H1 (cell line): ENCODE data around the gene GFY. TPM values are rescaled to one million over a fixed set of nuclear protein-coding genes. Genes with fewer than 3 reads are reported as not detected.

Experiments
- CEBPB ChIP-seq: IDR thresholded peaks from 2 replicates; pipeline ENCODE4 v1.6.1; 2012; ENCODE audit warnings: low read depth, low read length
- KDM4A ChIP-seq: IDR thresholded peaks from one replicate; pipeline ENCODE4 v1.7.1; 2012; ENCODE audit warnings: low read depth, mild to moderate bottlenecking, moderate library complexity, low read length, inconsistent platforms; ENCODE audit not compliant: severe bottlenecking
- POU5F1 ChIP-seq: IDR thresholded peaks from 2 replicates; pipeline ENCODE4 v1.6.1; 2011; ENCODE audit warnings: low read depth, mild to moderate bottlenecking, low read length, moderate library complexity
- RAD21 ChIP-seq, 2 experiments: IDR thresholded peaks in 1 of 2; conservative IDR thresholded peaks in 1 of 2; 2 replicates each; pipeline ENCODE4 v1.6.1; 2011; ENCODE audit warnings: low read depth in 2 of 2, low read length in 2 of 2, improper control_type of control experiment in 1 of 2, inconsistent platforms in 1 of 2, mild to moderate bottlenecking in 1 of 2, moderate library complexity in 1 of 2
- RNF2 ChIP-seq: fragments of 200-900, 300-1000 bp; sonication (generic); IDR thresholded peaks from 2 replicates; pipeline ENCODE4 v1.7.1; 2016; ENCODE audit warnings: borderline replicate concordance, low read depth, mild to moderate bottlenecking, antibody characterized with exemption, low read length; ENCODE audit not compliant: poor library complexity, severe bottlenecking; ENCODE audit errors: missing control alignments
- SRF ChIP-seq: IDR thresholded peaks from 2 replicates; pipeline ENCODE4 v1.6.1; 2011; ENCODE audit warnings: mild to moderate bottlenecking, low read depth, low read length, moderate library complexity
- YY1 ChIP-seq: IDR thresholded peaks from 2 replicates; pipeline ENCODE4 v1.6.1; 2011; ENCODE audit warnings: low read depth, mild to moderate bottlenecking, low read length
- polyA plus RNA-seq, 7 experiments: library from polyadenylated mRNA; depleted of rRNA in 3 of 7; stranded (reverse) in 5 of 7; unstranded in 2 of 7; fragments of >200 nt in 5 of 7; fragments of 200-250 nt in 2 of 7; gene quantifications; 1 replicate in 5 of 7; 2 replicates in 1 of 7; 4 replicates in 1 of 7; pipeline versions ENCODE4 v1.2.1 to v1.2.3, GENCODE V29; 2011 to 2013; ENCODE audit warnings: missing spikeins in 2 of 7, mixed read lengths in 2 of 7
- total RNA-seq: library from RNA; stranded (reverse); fragmentation: NEBNext Ultra II Directional; extraction: Animal tissue kit (Norgen Biotek cat#: 25700); gene quantifications from 2 replicates; pipeline ENCODE4 v1.2.1, GENCODE V29; 2021

GFY gene
- total and polyA plus RNA-seq, 2 of the 8 experiments (the other 6 are each of a cell fraction or from before 2014, with no cell fraction given): 0.68 to 0.93 TPM

DNA sequence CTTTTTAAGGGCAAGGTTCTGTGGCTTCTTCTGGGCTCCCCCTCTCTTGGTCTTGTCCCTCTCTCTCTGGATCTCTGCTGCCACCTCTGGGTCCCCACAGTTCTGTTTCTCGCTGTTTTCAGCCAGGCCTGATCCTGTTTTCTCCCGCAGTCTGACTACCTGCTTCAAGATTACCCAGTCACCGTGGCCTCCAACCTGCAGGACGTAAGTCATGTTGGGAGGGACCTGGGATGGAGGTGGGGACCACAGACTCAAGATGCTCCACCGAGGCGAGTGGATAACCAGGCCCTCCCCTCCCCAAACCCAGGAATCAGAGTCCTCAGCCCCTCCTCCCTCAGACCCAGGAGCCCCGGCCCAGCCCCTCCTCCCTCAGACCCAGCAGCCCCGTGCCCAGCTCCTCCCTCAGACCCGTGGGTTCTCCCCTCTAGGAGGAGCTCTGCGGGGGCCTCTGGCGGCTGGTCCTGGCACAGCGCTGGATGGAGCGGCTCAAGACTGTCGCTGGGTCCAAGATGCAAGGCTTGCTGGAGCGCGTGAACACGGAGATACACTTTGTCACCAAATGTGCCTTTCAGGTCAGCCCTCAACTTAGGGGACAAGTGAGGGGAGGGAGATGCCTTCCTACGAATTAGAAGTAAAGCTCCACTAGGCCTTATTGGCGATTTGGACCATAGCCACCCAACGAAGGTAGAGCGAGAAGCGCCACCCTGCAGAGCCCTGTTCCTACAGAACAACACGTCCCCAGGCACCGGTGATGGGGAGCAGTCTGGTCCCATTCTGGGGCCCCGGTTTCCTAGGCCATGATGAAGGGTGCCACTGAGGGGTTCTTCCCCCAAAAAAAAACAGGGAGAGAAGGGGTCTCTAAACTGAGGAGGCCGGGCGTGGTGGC is 51.0 kb downstream of the GFY start (continued):
- TF ChIP-seq RNF2: no peak
- peak; percentile 16 for TF ChIP-seq KDM4A
- 0 out of 2 replicates have a peak, but pooled peaks have one; percentile 28 for TF ChIP-seq YY1
- TF ChIP-seq POU5F1: no peak
- TF ChIP-seq CEBPB: no peak
- no peak for TF ChIP-seq SRF
- TF ChIP-seq RAD21 (IDR thresholded peaks at IDR 0.05 in 1 of 2, conservative IDR thresholded peaks at IDR 0.05 in 1 of 2; ENCODE audit: low read depth in 2 of 2, low read length in 2 of 2): peak; percentile 44 to 63; a peak in 3 of 4 replicates

Other genes starting within 250 kb of the GFY start
- 1.5 and 1.7 TPM in 2 replicates for gene SLC6A16, start 100.2 kb upstream of the GFY start, total RNA-seq
- 0.93 and 1.1 TPM in 2 replicates for gene SLC6A16, start 100.2 kb upstream of the GFY start, polyA plus RNA-seq (2011; rRNA removed)
- not detected in 2 replicates for gene CD37, start 90.0 kb upstream of the GFY start, total RNA-seq
- not detected in 2 replicates for gene CD37, start 90.0 kb upstream of the GFY start, polyA plus RNA-seq (2011; rRNA removed)
- 146 and 156 TPM in 2 replicates for gene TEAD2, start 63.0 kb upstream of the GFY start, total RNA-seq
- 87.6 and 110 TPM in 2 replicates for gene TEAD2, start 63.0 kb upstream of the GFY start, polyA plus RNA-seq (2011; rRNA removed)
- gene DKKL1, start 61.5 kb upstream of the GFY start, total RNA-seq: 2.6 and 3.1 TPM in 2 replicates
- 5.9 and 6.8 TPM in 2 replicates for gene DKKL1, start 61.5 kb upstream of the GFY start, polyA plus RNA-seq (2011; rRNA removed)
- 0.19 and 0.57 TPM in 2 replicates for gene KASH5, start 37.1 kb upstream of the GFY start, total RNA-seq
- gene KASH5, start 37.1 kb upstream of the GFY start, polyA plus RNA-seq (2011; rRNA removed): 0.05 and 0.28 TPM in 2 replicates
- 0.82 TPM in 1 of 2 replicates, not detected in the other for gene PTH2, start 1.9 kb upstream of the GFY start, total RNA-seq
- 0.50 TPM in 1 of 2 replicates, not detected in the other for gene PTH2, start 1.9 kb upstream of the GFY start, polyA plus RNA-seq (2011; rRNA removed)
- 2.3 and 3.0 TPM in 2 replicates for gene SLC17A7, start 16.1 kb downstream of the GFY start, total RNA-seq
- gene SLC17A7, start 16.1 kb downstream of the GFY start, polyA plus RNA-seq (2011; rRNA removed): 2.7 and 4.7 TPM in 2 replicates
- gene PIH1D1, start 26.4 kb downstream of the GFY start, total RNA-seq: 146 and 155 TPM in 2 replicates
- 195 and 220 TPM in 2 replicates for gene PIH1D1, start 26.4 kb downstream of the GFY start, polyA plus RNA-seq (2011; rRNA removed)
- gene ALDH16A1, start 27.8 kb downstream of the GFY start, total RNA-seq: 32.7 and 34.3 TPM in 2 replicates
- gene ALDH16A1, start 27.8 kb downstream of the GFY start, polyA plus RNA-seq (2011; rRNA removed): 30.5 and 54.8 TPM in 2 replicates
- 1.6 and 2.6 TPM in 2 replicates for gene FLT3LG, start 48.8 kb downstream of the GFY start, total RNA-seq
- 3.2 and 3.9 TPM in 2 replicates for gene FLT3LG, start 48.8 kb downstream of the GFY start, polyA plus RNA-seq (2011; rRNA removed)
- 3,305 and 3,520 TPM in 2 replicates for gene RPL13A, start 62.2 kb downstream of the GFY start, total RNA-seq
- 8,501 and 8,868 TPM in 2 replicates for gene RPL13A, start 62.2 kb downstream of the GFY start, polyA plus RNA-seq (2011; rRNA removed)
- gene RPS11, start 71.0 kb downstream of the GFY start, total RNA-seq: 2,240 and 2,296 TPM in 2 replicates
- 4,988 and 6,072 TPM in 2 replicates for gene RPS11, start 71.0 kb downstream of the GFY start, polyA plus RNA-seq (2011; rRNA removed)
- gene FCGRT, start 87.3 kb downstream of the GFY start, total RNA-seq: 43.4 and 46.5 TPM in 2 replicates
- gene FCGRT, start 87.3 kb downstream of the GFY start, polyA plus RNA-seq (2011; rRNA removed): 41.2 and 66.7 TPM in 2 replicates
- 18.9 and 19.5 TPM in 2 replicates for gene RCN3, start 102.6 kb downstream of the GFY start, total RNA-seq
- gene RCN3, start 102.6 kb downstream of the GFY start, polyA plus RNA-seq (2011; rRNA removed): 5.8 and 9.4 TPM in 2 replicates
- gene NOSIP, start 155.2 kb downstream of the GFY start, total RNA-seq: 85.1 and 93.8 TPM in 2 replicates
- gene NOSIP, start 155.2 kb downstream of the GFY start, polyA plus RNA-seq (2011; rRNA removed): 192 and 254 TPM in 2 replicates
- 4.1 and 5.7 TPM in 2 replicates for gene PRRG2, start 155.9 kb downstream of the GFY start, total RNA-seq
- 5.6 and 6.3 TPM in 2 replicates for gene PRRG2, start 155.9 kb downstream of the GFY start, polyA plus RNA-seq (2011; rRNA removed)
- gene PRR12, start 165.8 kb downstream of the GFY start, total RNA-seq: 59.4 and 63.8 TPM in 2 replicates
- gene PRR12, start 165.8 kb downstream of the GFY start, polyA plus RNA-seq (2011; rRNA removed): 2.5 and 4.6 TPM in 2 replicates
- 16.9 and 17.7 TPM in 2 replicates for gene RRAS, start 214.8 kb downstream of the GFY start, total RNA-seq
- gene RRAS, start 214.8 kb downstream of the GFY start, polyA plus RNA-seq (2011; rRNA removed): 49.1 and 62.9 TPM in 2 replicates
- gene SCAF1, start 216.8 kb downstream of the GFY start, total RNA-seq: 81.7 and 93.3 TPM in 2 replicates
- gene SCAF1, start 216.8 kb downstream of the GFY start, polyA plus RNA-seq (2011; rRNA removed): 9.7 and 21.4 TPM in 2 replicates
- 114 and 115 TPM in 2 replicates for gene IRF3, start 240.5 kb downstream of the GFY start, total RNA-seq
- 103 and 185 TPM in 2 replicates for gene IRF3, start 240.5 kb downstream of the GFY start, polyA plus RNA-seq (2011; rRNA removed)
- gene BCL2L12, start 240.5 kb downstream of the GFY start, total RNA-seq: 126 and 133 TPM in 2 replicates
- 209 and 280 TPM in 2 replicates for gene BCL2L12, start 240.5 kb downstream of the GFY start, polyA plus RNA-seq (2011; rRNA removed)